ENCODE results near the gene C22orf31. TPM values are rescaled to one million over a fixed set of nuclear protein-coding genes. Genes with fewer than 3 reads are reported as not detected.

Gene C22orf31
- total and polyA plus RNA-seq, 2 experiments from 2014 or later, result not detected

- Histone ChIP-seq H3K36me3 (replicated peaks; ENCODE audit: insufficient read depth, low read depth) (no peaks in the 10 kb centered on the region), H4K20me1 (ENCODE audit: insufficient read depth, poor library complexity, severe bottlenecking) (no peaks in the 10 kb centered on the region), H3K27ac (no peak overlapping the region), H3K9me3 (ENCODE audit: low read depth) (no peaks in the 10 kb centered on the region), H3K4me3 (no peak overlapping the region), H3K4me2 (no peak overlapping the region), H3K79me2 (no peaks in the 10 kb centered on the region), H3K4me1 (ENCODE audit: insufficient read depth) (peaks cover 17% of the 10 kb centered on the region), H3K9me2 (replicated peaks; ENCODE audit: insufficient read depth) (no peaks in the 10 kb centered on the region), H2AFZ (no peak overlapping the region), H3K27me3 (no peaks in the 10 kb centered on the region)
- no peak for TF ChIP-seq EZH2 (IDR thresholded peaks at IDR 0.05; ENCODE audit: borderline replicate concordance)
- TF ChIP-seq EZH2phosphoT487 (IDR thresholded peaks at IDR 0.05; ENCODE audit: low read depth, severe bottlenecking, unreplicated experiment), result no peak
- TF ChIP-seq CTCF (IDR thresholded peaks at IDR 0.05; ENCODE audit: poor library complexity), result no peak
- 74% methylated on average over 4 of the region's 4 CpGs for WGBS (ENCODE audit: low lambda C conversion rate, missing lambda C conversion rate)
- DNase-seq (ENCODE audit: low spot score), result no peak
Measured at GRCh38 chr22:29092243-29092642, 30.6 kb upstream of the C22orf31 start.

- peaks cover 4% of the 10 kb centered on the region for H3K4me1 ChIP-seq (ENCODE audit: insufficient read depth)
- no peak overlapping the region for H3K27ac ChIP-seq
- no peaks in the 10 kb centered on the region for H4K20me1 ChIP-seq (ENCODE audit: insufficient read depth, poor library complexity, severe bottlenecking)
- WGBS (ENCODE audit: low lambda C conversion rate, missing lambda C conversion rate), result 70% methylated on average over 3 of the region's 3 CpGs
- H3K9me3 ChIP-seq (ENCODE audit: low read depth), result no peaks in the 10 kb centered on the region
- TF ChIP-seq EZH2phosphoT487 (IDR thresholded peaks at IDR 0.05; ENCODE audit: low read depth, severe bottlenecking, unreplicated experiment) (no peak), EZH2 (IDR thresholded peaks at IDR 0.05; ENCODE audit: borderline replicate concordance) (no peak), CTCF (IDR thresholded peaks at IDR 0.05; ENCODE audit: poor library complexity) (no peak)
- no peaks in the 10 kb centered on the region for H3K36me3 ChIP-seq (replicated peaks; ENCODE audit: insufficient read depth, low read depth)
- no peaks in the 10 kb centered on the region for H3K9me2 ChIP-seq (replicated peaks; ENCODE audit: insufficient read depth)
- no peaks in the 10 kb centered on the region for H3K27me3 ChIP-seq
- H3K4me3 ChIP-seq, result no peak overlapping the region
- no peak overlapping the region for H2AFZ ChIP-seq
- H3K79me2 ChIP-seq, result no peaks in the 10 kb centered on the region
- no peak for DNase-seq (ENCODE audit: low spot score)
- H3K4me2 ChIP-seq, result no peak overlapping the region
Measured at GRCh38 chr22:29090039-29090438, 28.4 kb upstream of the C22orf31 start.

- H3K9me3 ChIP-seq (ENCODE audit: low read depth), result no peaks in the 10 kb centered on the region
- WGBS (ENCODE audit: low lambda C conversion rate, missing lambda C conversion rate), result 78% methylated on average over 3 of the region's 3 CpGs
Measured at GRCh38 chr22:29089507-29089906, 27.9 kb upstream of the C22orf31 start.

More at GRCh38 chr22:29089507-29089906, 27.9 kb upstream of the C22orf31 start:
- Histone ChIP-seq H3K9me2 (replicated peaks; ENCODE audit: insufficient read depth) (no peaks in the 10 kb centered on the region), H4K20me1 (ENCODE audit: insufficient read depth, poor library complexity, severe bottlenecking) (no peaks in the 10 kb centered on the region), H3K79me2 (no peaks in the 10 kb centered on the region), H3K27me3 (no peaks in the 10 kb centered on the region), H3K4me3 (no peak overlapping the region), H3K27ac (no peak overlapping the region), H3K4me2 (no peak overlapping the region), H3K4me1 (ENCODE audit: insufficient read depth) (peaks cover 4% of the 10 kb centered on the region), H3K36me3 (replicated peaks; ENCODE audit: insufficient read depth, low read depth) (no peaks in the 10 kb centered on the region), H2AFZ (no peak overlapping the region)
- no peak for TF ChIP-seq CTCF (IDR thresholded peaks at IDR 0.05; ENCODE audit: poor library complexity)
- TF ChIP-seq EZH2 (IDR thresholded peaks at IDR 0.05; ENCODE audit: borderline replicate concordance), result no peak
- no peak for TF ChIP-seq EZH2phosphoT487 (IDR thresholded peaks at IDR 0.05; ENCODE audit: low read depth, severe bottlenecking, unreplicated experiment)
- DNase-seq (ENCODE audit: low spot score), result no peak

All from hepatocyte (in vitro differentiated cells).